SW 1271 (cell line): ENCODE results near the gene RELA.
A peak's percentile ranks its signal among the peaks of the same experiment; 100 is the strongest.
"Not testable (repeated sequence)": the region's sequence is repeated elsewhere in the genome, so short reads cannot be mapped to it uniquely, and the experiment has no call there.

Experiments used
- DNase-seq, 2 experiments: peaks; one replicate each; lab custom pipeline; 2025; lab: John Stamatoyannopoulos, UW

The RELA gene

DNA sequence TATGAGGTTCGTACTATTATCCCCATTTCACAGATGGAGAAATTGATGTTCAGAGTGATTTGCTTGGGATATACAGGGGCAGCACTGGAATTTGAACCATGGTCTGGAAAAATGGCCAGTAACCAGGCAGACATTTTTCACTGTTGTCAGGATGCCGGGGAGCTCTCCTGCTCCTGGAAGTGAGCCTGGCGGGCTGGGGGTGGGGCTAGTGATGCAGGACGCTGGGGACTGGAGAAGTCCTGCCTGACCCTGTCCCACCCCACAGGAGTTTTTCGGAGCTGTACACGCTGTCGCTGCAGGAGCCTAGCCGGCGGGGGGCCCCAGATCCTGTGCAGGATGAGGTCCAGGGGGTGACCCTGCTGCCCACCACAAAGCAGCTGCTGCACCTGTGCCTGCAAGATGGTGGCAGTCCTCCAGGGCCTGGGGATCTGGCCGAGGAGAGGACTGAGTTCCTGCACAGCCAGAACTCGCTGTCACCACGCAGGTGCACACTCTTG is 13.7 kb downstream of the RELA start:
- DNase-seq, result no peak

DNA sequence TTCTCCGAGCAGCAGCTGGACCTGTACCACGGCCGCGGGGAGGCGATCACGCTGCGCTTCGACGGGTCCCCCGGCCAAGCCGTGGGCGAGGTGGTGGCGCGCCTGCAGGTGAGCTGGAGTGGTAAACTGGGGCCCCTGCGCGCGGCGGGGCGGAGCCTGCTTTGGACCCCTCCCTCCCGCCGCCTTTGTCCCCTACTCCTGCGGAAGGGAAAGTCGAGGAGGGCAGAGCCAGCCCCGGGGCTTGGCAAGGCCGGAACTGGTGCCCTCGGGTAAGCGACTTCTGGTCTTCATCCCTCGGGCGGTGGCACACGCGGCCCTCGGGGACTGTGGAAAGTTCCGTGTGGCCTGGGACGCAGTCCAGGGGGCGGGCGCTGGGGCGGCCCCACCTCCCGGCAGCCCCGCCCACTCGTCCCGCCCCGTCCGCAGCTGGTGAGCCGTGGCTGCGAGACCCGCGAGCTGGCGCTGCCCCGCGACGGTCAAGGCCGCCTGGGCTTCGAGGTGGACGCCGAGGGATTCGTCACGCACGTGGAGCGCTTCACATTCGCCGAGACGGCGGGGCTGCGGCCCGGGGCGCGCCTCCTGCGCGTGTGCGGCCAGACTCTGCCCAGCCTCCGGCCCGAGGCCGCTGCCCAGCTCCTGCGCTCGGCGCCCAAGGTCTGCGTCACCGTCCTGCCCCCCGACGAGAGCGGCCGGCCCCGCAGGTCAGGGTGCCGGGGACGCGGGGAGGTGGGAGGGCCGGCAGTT is 15.6 kb downstream of the RELA start:
- peak; percentile 34 to 59 for DNase-seq

GRCh38 chr11:65646288-65646957 is 16.3 kb downstream of the RELA start:
- DNase-seq, result no peak

DNA sequence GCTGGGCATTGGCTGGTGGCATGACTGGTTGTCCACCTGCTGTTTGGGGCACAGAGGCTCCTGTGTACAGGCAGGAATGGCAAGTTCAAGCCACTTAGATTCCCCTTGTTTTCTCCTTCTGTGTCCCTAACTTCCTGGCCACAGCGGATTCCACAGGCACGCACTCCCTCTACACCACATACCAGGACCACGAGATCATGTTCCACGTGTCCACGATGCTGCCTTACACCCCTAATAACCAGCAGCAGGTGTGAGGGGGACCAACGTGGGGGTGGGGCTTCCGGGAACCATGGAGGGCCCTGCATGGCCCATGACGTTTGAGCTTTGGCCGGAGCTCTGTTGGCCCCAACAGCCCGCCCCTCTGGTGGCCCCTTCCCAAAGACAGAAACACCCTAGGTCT is 17.0 kb downstream of the RELA start:
- DNase-seq, result peak in 1 of 2 experiments; percentile 36

- DNase-seq, result no peak
Measured at GRCh38 chr11:65644837-65645236, 17.9 kb downstream of the RELA start.

- DNase-seq, result peak in 1 of 2 experiments; percentile 12
Measured at GRCh38 chr11:65643971-65644370, 18.7 kb downstream of the RELA start.

GRCh38 chr11:65642014-65642671 is 20.6 kb downstream of the RELA start:
- DNase-seq, result no peak

- no peak for DNase-seq
Measured at GRCh38 chr11:65641297-65642013, 21.3 kb downstream of the RELA start.

DNA sequence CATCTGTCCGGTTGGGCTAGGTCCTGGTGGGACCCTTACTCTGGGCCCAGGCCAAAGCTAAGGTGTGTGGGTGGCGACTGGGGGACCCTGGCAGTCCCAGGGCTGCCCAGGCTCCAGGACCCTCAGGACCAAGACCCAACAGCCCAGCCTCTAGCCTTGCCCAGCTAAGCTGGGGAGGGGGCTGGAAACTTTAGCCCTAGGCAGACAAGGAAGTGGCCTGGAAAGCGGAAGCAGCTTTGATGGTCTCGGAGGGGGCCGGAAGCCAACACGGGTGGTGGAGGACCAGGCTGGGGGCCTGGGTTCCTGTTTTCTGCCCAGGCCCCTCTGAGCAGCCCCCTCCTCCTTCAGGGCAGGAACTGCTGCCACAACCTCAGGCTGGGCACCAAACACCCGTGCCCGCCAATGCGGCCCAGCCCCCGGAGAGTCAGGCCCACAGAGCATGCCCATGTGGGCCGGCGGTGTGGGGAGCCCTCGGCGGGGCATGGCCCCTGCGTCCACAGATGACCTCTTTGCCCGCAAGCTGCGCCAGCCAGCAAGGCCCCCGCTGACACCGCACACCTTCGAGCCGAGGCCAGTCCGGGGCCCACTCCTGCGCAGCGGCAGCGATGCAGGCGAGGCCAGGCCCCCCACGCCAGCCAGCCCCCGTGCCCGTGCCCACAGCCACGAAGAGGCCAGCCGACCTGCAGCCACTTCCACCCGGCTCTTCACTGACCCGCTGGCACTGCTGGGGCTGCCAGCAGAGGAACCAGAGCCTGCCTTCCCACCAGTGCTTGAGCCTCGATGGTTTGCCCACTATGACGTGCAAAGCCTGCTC is 22.0 kb downstream of the RELA start:
- no peak for DNase-seq

DNA sequence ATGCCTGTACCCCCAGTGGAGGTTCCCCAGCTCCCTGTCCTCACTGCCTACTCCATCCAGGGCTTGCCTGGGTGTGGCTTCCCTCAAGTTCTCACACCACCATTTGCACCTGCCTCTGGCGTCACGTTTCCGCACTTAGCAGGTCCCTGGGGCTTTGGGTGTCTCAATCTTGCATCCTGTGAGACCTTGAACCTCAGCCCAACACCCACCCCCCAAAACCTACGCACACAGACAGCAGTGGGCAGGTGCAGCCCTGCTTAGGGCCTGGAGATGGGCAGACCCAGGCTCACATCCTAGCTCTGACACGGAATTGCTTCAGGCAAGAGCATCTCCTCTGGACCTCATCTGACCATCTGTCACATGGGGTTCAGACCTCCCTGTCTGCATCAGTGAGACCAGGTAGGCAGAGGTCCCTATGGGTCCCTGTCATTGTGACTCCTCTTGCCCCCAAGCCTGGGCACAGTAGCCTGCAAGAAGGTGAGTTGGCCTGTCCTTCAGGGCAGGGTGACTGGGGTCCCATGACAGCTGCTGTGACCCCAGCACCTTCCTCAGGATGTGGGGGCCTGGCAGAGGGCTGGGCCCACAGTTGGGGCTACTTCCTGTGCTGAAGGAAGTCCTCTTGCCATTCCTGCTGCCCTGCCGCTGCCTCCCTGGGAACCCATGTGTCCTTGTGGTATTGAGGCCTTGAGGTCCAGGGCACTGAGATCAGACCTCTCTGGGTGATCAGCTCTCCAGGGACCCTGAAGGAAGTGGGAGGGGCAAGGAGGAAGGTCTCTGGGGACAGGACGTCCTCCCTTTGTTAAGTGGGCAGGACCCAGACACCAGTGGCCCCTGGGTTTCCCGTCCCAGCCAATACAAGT is 22.9 kb downstream of the RELA start:
- DNase-seq, result no peak

GRCh38 chr11:65639228-65639597 is 23.5 kb downstream of the RELA start:
- DNase-seq, result not testable (repeated sequence)

GRCh38 chr11:65637794-65638419 is 24.8 kb downstream of the RELA start, which contains the start of gene SIPA1:
SIPA1 (plus strand) TSS chr11:65638101; CDS start chr11:65640922, 2,821 bp downstream.
- peak; percentile 83 to 94 for DNase-seq

GRCh38 chr11:65637032-65637557 is 25.6 kb downstream of the RELA start:
- DNase-seq, result no peak

GRCh38 chr11:65636108-65637031 is 26.3 kb downstream of the RELA start:
- DNase-seq, result no peak

DNA sequence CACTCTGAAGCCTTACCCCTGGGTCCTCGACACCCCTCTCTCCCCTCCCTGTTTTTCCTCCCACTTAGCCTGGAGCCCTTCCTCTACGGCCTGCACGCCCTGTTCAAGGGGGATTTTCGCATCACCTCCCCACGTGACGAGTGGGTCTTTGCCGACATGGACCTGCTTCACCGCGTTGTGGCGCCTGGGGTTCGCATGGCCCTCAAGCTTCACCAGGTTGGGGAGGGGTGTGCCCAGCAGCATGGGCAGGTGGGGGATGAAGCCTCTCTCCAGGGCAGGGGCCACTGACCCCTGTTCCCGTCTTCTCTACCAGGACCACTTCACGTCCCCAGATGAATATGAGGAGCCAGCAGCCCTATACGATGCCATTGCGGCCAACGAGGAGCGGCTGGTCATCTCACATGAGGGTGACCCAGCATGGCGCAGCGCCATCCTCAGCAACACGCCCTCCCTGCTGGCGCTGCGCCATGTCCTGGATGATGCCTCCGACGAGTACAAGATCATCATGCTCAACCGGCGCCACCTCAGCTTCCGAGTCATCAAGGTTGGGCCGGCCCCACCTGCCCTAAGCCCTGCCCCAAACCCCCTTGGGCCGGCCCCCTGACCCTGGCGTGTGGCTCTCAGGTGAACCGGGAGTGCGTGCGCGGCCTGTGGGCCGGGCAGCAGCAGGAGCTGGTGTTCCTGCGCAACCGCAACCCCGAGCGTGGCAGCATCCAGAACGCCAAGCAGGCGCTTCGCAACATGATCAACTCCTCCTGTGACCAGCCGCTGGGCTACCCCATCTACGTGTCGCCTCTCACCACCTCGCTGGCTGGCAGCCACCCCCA is 27.6 kb downstream of the RELA start:
- no peak for DNase-seq

DNA sequence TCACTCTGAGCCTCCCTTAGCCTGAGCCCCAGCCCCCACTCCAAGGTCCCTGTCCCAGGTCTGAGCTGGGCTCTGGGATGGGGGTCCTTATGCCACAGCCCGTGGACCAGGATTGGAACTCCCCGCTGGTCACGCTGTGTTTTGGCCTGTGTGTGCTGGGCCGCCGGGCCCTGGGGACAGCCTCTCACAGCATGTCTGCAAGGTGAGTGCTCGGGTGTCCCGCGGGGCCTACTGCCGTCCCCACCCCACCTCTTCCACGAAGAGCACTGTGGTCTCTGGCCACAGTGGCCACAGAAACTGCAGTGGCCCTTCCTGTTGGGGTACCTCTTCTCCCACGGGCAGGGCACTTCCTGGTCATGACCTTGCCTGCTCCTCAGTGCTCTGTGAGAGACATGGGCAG is 28.3 kb downstream of the RELA start:
- no peak for DNase-seq

DNA sequence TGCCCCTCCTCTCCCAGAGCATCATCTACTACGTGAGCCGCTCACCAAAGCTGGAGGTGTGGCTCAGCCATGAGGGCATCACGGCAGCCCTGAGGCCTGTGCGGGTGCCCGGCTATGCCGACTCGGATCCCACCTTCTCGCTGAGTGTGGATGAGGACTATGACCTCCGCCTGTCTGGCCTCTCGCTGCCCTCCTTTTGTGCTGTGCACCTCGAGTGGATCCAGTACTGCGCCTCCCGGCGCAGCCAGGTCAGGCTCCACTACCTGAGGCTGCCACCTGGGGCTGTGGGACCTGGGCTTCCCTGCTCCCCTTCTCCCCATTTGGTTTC is 28.6 kb downstream of the RELA start:
- no peak for DNase-seq
